Kidney epithelial cell (primary cell): ENCODE data around the gene ADRA2B. TPM values are rescaled to one million over a fixed set of nuclear protein-coding genes. Genes with fewer than 3 reads are reported as not detected.

Experiments used
- DNase-seq: peaks from one replicate; pipeline ENCODE4 v3.0.0-alpha.2; 2010; ENCODE audit warnings: low read depth
- H3K27me3 ChIP-seq: 2 replicates; pipeline ENCODE4 v1.6.0; 2011; ENCODE audit warnings: low read length; ENCODE audit not compliant: control insufficient read depth, insufficient read depth
- H3K36me3 ChIP-seq: 2 replicates; pipeline ENCODE4 v1.5.1; 2011; ENCODE audit warnings: low read length; ENCODE audit not compliant: control insufficient read depth, insufficient read depth
- H3K4me3 ChIP-seq: 2 replicates; pipeline ENCODE4 v1.5.1; 2011; ENCODE audit warnings: low read depth, mild to moderate bottlenecking, control low read depth, low read length
- total RNA-seq: library from RNA; depleted of rRNA; stranded (reverse); fragments of >200 nt; gene quantifications from 2 replicates; pipeline ENCODE4 v1.2.3, GENCODE V29; 2015
- TF ChIP-seq, protein P1 (sequence below): IDR thresholded peaks from 2 replicates; pipeline ENCODE4 v1.5.1; 2011; ENCODE audit warnings: mild to moderate bottlenecking, moderate library complexity, low read length, control low read depth, inconsistent platforms; ENCODE audit not compliant: insufficient read depth, poor library complexity, severe bottlenecking

Gene ADRA2B
- total RNA-seq, 1 donor from 2014 or later, result 0.13 TPM

DNA sequence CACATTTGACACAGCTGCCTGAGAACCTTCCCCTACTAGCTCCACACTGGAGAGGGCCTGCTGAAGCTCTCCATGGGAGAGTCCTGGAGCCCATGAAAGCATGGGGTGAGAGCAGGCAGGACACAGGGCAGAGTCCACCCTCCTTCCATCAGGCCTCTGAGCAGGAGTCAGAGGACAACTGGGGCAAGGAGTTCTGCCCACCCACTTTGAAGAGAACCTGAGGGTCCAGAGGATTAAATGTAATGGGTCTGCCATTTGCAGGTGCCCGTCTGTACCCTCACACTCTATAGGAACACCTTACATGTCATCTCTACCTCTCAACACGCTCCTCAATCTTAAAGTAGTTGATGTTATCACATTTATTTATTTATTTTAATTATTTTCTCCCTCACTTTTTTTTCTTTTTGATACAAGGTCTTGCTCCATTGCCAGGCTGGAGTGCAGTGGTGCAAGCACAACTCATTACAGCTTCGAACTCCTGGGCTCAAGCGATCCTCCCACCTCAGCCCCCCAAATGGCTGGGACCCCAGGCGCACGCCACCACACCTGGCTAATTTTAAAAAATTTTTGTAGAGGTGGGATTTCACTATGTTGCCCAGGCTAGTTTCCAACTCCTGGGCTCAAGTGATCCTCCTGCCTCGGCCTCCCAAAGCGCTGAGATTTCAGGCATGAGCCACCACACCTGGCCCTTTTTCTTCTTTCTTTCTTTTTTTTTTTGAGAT lies 10.2 kb downstream of the ADRA2B start:
- TF ChIP-seq, protein P1, sequence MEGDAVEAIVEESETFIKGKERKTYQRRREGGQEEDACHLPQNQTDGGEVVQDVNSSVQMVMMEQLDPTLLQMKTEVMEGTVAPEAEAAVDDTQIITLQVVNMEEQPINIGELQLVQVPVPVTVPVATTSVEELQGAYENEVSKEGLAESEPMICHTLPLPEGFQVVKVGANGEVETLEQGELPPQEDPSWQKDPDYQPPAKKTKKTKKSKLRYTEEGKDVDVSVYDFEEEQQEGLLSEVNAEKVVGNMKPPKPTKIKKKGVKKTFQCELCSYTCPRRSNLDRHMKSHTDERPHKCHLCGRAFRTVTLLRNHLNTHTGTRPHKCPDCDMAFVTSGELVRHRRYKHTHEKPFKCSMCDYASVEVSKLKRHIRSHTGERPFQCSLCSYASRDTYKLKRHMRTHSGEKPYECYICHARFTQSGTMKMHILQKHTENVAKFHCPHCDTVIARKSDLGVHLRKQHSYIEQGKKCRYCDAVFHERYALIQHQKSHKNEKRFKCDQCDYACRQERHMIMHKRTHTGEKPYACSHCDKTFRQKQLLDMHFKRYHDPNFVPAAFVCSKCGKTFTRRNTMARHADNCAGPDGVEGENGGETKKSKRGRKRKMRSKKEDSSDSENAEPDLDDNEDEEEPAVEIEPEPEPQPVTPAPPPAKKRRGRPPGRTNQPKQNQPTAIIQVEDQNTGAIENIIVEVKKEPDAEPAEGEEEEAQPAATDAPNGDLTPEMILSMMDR, result no peak
- DNase-seq, result no peak
- no peaks in the 10 kb centered on the region for H3K36me3 ChIP-seq

DNA sequence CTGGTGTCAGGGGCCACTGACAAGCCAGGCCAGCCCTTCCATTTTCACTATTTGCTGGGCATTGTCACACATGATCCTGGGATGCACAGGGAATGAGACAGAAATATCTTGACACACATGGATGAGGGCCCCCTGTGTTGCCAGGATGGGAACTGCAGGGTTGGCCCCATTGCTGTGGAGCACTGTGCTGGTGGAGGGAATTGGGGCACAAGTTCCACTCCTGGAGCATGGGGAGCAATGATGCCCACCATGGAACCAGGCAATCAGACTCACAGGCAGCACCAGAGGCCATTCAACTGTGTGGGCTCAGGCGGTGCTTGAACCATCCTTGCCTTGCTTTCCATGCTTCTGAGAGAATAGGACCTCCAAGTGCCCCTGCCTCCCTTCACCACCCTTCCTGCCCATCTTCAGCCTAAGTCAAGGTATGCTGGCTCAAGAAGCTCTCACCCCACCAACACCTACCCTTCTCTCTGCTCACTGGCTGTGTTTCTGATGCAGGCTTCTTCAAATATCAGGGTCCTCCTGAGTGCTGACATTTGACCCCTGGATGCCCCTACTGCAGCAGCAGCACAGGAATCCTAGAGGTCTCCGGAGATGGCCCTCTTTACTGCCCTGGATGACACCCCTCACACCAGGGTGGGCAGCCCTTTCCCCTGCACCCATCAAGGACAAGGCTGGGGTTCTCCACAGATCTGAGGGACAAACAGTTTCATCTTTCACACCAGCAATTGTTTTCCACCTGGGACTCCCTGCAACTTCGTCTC lies 11.0 kb downstream of the ADRA2B start:
- H3K27me3 ChIP-seq, result peaks cover 16% of the 10 kb centered on the region
- no peak for DNase-seq
- TF ChIP-seq, protein P1, result no peak
- no peaks in the 10 kb centered on the region for H3K36me3 ChIP-seq
- H3K4me3 ChIP-seq, result no peak overlapping the region

More for the DNA sequence above, 10.2 kb downstream of the ADRA2B start:
- H3K27me3 ChIP-seq, result peaks cover 16% of the 10 kb centered on the region
- no peak overlapping the region for H3K4me3 ChIP-seq

DNA sequence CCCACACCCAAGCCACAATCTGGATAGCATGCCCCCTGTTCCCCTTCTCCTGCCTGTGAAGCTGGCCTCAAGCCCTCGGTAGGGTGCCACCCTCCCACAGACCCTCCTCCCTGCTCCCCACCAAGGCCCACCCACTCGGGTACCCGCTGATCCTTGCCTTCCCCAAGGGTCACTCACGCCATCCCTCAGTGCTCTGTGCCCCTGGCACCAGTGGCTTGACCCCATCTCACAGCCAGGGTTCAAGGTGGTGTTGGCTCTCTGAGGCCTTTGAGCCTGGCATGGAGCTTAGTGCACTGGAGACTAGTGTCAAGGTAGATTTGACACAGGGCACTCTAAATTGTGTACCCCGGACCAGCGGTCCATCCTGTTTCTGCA lies 11.9 kb downstream of the ADRA2B start:
- TF ChIP-seq, protein P1, result no peak
- Histone ChIP-seq H3K36me3 (no peaks in the 10 kb centered on the region), H3K4me3 (no peak overlapping the region), H3K27me3 (peaks cover 16% of the 10 kb centered on the region)
- DNase-seq, result no peak

DNA sequence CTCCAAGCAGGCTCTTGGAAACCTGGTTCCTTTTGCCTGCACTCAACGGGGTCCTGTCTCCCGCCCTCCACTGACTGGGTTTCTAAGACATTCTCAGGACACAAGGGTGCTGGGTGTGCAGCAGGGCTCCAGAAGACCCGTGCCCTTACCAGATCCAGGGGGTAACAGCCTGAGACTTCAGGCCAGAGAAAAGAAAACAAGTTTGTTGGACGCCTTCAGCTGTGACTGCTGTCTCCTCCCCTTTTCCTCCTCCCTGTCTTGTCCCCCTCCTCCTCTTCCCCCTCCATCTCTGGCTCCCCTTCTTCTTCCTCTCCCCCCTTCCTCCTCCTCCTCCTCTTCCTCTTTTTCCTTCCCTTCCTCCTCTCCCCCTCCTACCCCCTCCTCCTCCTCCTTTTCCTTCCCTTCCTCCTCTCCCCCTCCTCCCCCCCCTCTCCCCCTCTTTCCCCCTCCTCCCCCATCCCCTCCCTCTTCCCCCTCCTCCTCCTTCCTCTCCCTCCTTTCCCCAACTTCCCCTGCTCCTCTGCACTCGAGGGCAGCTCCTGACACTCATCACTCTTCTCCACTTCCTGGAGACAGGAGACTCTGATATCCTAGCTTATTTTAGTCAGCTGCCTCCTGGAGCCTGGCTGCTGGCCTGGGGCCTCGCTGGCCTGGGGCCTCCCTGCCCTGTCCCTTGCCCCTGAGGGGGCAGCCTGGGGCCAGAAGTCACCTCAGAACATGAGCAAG lies 12.4 kb downstream of the ADRA2B start:
- H3K27me3 ChIP-seq, result peaks cover 15% of the 10 kb centered on the region
- no peak for DNase-seq

DNA sequence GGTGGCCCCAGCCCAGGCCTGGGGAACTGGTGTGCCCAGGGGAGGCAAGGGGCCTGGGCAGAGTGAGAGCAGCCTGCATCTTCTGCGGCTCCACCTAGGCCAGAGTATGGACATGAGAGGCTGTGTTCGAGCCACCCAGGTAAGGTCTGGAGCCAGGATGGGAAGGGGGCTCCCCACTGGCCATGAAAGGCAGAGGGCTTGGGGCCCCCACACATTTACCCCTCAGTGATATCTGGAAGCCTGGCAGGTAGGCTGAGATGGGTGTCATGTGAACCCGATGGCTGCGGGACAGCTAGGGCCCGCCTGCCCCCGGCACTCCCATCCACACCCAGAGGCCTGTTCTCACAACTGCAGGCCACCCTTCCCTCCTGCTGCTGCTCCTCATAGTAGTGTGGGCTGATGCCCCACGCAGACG lies 13.2 kb downstream of the ADRA2B start:
- Histone ChIP-seq H3K27me3 (peaks cover 8% of the 10 kb centered on the region), H3K4me3 (no peak overlapping the region), H3K36me3 (no peaks in the 10 kb centered on the region)
- TF ChIP-seq, protein P1, result no peak
- no peak for DNase-seq

More for the DNA sequence above, 12.4 kb downstream of the ADRA2B start:
- Histone ChIP-seq H3K4me3 (no peak overlapping the region), H3K36me3 (no peaks in the 10 kb centered on the region)
- TF ChIP-seq, protein P1, result no peak
